ENCODE data around the gene CDK6.

Gene CDK6

DNA sequence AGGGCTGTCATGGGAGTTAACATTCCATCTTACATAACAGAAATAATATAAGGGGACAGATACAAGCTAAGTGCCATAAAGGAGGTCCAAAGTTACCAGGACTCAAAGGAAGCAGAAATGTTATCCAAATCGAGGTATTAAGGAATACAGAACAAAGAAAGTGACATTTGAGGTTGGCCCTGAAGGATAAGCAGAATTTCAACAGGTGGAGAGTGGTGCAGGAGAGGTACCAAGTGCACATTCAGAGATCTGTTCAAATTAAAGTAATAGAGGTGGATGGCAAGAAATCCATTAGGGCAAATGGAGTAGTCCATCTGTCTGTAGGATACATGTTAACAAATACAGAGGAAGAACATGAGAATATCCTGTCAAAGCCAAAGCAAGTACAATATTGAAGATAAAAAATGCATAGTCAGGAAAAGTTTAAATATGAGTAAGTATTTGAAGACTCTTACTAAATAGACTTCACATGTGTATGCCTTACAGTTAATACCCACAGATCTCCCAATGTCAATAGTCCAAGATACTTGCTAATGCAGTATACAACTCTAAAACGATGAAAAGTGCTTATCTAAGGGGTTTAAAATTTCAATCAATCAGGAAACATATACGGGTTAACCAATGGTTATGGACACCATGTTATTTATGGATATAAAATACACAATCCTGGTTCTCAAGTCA, 10.0 kb downstream of the CDK6 start:
- TF ChIP-seq, protein P1, sequence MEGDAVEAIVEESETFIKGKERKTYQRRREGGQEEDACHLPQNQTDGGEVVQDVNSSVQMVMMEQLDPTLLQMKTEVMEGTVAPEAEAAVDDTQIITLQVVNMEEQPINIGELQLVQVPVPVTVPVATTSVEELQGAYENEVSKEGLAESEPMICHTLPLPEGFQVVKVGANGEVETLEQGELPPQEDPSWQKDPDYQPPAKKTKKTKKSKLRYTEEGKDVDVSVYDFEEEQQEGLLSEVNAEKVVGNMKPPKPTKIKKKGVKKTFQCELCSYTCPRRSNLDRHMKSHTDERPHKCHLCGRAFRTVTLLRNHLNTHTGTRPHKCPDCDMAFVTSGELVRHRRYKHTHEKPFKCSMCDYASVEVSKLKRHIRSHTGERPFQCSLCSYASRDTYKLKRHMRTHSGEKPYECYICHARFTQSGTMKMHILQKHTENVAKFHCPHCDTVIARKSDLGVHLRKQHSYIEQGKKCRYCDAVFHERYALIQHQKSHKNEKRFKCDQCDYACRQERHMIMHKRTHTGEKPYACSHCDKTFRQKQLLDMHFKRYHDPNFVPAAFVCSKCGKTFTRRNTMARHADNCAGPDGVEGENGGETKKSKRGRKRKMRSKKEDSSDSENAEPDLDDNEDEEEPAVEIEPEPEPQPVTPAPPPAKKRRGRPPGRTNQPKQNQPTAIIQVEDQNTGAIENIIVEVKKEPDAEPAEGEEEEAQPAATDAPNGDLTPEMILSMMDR (IDR thresholded peaks at IDR 0.05; ENCODE audit: borderline replicate concordance, insufficient read depth, low read depth, low read length), result no peak

DNA sequence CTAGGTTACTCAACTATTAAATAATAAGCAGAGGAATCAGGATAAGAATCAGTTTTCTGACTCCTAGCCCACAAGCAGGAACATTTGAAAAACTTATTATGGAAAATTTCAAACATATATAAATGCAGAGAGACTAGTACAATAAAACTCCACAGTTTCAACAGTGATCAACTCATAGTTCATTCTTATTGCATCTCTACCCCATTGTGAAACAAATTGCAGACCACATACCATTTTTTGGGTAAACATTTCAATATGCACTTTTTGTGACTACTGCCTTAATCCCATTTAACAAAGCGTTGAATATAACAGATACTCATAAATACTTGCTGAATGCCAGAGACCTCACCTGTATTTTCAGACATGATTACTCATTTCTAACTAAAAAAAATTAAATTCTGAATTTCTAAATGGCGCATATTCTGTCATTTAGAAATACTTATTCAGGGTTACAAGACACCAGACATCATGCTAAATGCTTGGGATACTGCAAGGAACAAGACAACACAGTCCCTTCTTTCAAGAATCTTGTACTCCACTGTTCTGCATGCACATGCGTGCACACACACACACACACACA, 11.4 kb downstream of the CDK6 start:
- TF ChIP-seq, protein P1 (IDR thresholded peaks at IDR 0.05; ENCODE audit: borderline replicate concordance, insufficient read depth, low read depth, low read length), result no peak
- H3K4me3 ChIP-seq (ENCODE audit: low read depth, low read length), result no peak overlapping the region

More for the DNA sequence above, 10.0 kb downstream of the CDK6 start:
- no peak overlapping the region for H3K4me3 ChIP-seq (ENCODE audit: low read depth, low read length)

DNA sequence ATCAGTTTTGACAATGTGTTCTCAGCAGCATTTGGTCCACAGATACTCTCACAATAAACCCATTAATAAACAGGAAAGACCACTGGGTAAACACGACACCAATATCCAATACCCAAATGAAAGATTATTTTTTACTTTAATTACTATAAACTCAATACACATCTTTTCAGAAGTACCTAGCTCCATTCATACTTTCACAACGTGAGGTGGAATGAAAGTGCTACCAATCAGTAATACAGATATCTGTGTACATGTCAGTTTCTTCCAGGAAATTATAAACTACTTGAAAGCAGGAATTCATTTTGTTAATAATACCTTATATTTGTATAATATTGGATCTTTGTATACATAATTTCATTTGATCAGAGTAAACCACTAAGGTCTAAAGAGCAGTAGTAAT, 11.9 kb downstream of the CDK6 start:
- H3K4me3 ChIP-seq (ENCODE audit: low read depth, low read length), result no peak overlapping the region
- TF ChIP-seq, protein P1 (IDR thresholded peaks at IDR 0.05; ENCODE audit: borderline replicate concordance, insufficient read depth, low read depth, low read length), result no peak

DNA sequence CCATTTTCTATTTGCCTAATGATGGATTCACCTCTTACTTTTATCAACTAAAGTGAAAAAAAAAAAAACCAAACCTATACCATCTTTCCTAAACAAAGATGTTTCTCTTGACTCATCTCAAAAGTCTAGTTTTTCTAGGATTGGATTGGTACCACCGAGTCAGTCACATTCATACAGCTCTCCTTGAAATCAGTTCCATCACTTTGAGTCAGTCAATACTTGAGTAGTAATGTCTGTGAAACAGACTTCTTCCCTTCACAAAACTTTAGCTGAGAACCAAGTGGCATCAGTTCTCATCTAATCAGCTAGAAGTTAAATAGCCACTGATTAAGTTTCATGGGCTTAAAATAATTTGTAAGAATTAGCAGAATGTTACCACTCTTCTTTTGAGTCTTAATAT, 13.3 kb downstream of the CDK6 start:
- no peak overlapping the region for H3K4me3 ChIP-seq (ENCODE audit: low read depth, low read length)
- TF ChIP-seq, protein P1 (IDR thresholded peaks at IDR 0.05; ENCODE audit: borderline replicate concordance, insufficient read depth, low read depth, low read length), result no peak

DNA sequence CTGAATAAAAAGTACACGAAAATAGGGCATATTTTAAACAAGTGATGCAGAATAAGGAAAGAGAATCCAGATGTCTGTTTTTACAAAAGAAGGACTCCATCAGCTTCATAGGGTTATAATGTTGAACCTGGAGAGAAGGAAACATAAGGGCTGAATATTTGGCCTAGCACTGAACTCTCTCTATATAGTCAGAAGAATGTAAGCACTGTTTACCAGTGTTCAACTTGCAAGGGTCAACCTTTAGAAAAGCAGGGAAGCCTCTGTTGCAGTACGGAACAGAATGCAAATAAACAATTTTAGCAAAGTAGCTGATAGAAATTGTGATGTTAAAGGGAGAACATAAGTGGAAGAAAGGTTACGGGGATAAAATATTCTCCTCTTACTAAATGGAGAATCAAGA, 16.2 kb downstream of the CDK6 start:
- TF ChIP-seq, protein P1 (IDR thresholded peaks at IDR 0.05; ENCODE audit: borderline replicate concordance, insufficient read depth, low read depth, low read length), result no peak
- no peak overlapping the region for H3K4me3 ChIP-seq (ENCODE audit: low read depth, low read length)

DNA sequence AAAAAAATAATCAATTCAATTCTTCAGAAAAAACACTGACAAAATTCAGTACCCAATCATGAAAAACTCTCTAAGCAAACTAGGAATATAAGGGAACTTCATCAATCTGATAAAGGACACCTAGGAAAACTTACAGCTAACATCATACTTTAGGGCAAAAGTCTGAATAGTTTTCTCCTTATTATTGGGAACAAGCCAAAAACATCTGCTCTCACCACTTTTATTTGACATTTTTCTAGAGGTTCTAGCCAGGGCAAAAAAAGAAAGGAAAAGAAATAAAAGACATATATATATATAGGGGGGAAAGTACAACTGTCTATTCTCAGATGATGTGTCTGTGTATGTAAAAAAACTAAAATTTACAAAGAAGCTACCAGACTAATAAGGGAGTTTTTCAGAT, 19.0 kb downstream of the CDK6 start:
- H3K4me3 ChIP-seq (ENCODE audit: low read depth, low read length), result no peak overlapping the region
- TF ChIP-seq, protein P1 (IDR thresholded peaks at IDR 0.05; ENCODE audit: borderline replicate concordance, insufficient read depth, low read depth, low read length), result no peak

DNA sequence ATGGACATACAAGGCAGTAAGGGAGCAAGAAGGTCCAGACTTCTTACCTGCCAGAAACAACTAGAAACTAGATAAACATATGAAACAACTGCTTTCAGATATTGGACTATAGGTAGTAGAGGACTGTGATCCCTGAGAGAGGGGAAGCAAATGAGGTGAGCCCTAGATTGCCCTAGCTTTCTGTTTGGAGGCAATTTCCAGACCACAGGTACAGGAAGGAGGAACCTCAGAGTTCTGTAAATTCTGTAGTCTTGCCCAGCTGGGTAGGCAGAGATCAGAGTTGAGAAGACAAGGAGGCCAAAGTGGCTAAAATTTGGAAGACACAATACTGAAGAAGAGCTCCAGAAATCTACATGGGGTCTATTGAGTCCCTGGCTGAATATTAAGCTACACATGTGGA, 21.0 kb downstream of the CDK6 start:
- no peak overlapping the region for H3K4me3 ChIP-seq (ENCODE audit: low read depth, low read length)
- TF ChIP-seq, protein P1 (IDR thresholded peaks at IDR 0.05; ENCODE audit: borderline replicate concordance, insufficient read depth, low read depth, low read length), result no peak

All from GM12875 (cell line).